Loucy (cell line): Measurements from ENCODE around the gene FBLN2.

Source experiments
- H2AFZ ChIP-seq: fragments of 200-600 bp; sonication (generic); 2 replicates; pipeline ENCODE4 v1.6.0; 2016; ENCODE audit warnings: antibody characterized with exemption, mild to moderate bottlenecking, low read length, moderate library complexity
- H3F3A ChIP-seq: fragments of 200-600 bp; 2 replicates; pipeline ENCODE4 v1.6.0; 2016; ENCODE audit warnings: antibody characterized with exemption, low read depth, mild to moderate bottlenecking
- H3K27me3 ChIP-seq: fragments of 200-600 bp; sonication (generic); 2 replicates; pipeline ENCODE4 v1.6.1; 2014; ENCODE audit warnings: low read length, mild to moderate bottlenecking; ENCODE audit not compliant: insufficient read depth, poor library complexity, severe bottlenecking
- H3K36me3 ChIP-seq: fragments of 200-600 bp; sonication (generic); 2 replicates; pipeline ENCODE4 v1.6.1; 2016; ENCODE audit warnings: low read length; ENCODE audit not compliant: insufficient read depth
- H3K4me1 ChIP-seq: fragments of 200-600 bp; sonication (generic); 2 replicates; pipeline ENCODE4 v1.5.1; 2014; ENCODE audit warnings: low read length, mild to moderate bottlenecking; ENCODE audit not compliant: insufficient read depth, poor library complexity, severe bottlenecking
- H3K4me2 ChIP-seq: fragments of 200-600 bp; sonication (generic); 2 replicates; pipeline ENCODE4 v1.6.0; 2014; ENCODE audit warnings: antibody characterized with exemption, low read length, low read depth, mild to moderate bottlenecking; ENCODE audit not compliant: poor library complexity, severe bottlenecking
- H3K4me3 ChIP-seq: fragments of 200-600 bp; sonication (generic); 2 replicates; pipeline ENCODE4 v1.5.1; 2014; ENCODE audit warnings: low read length, mild to moderate bottlenecking, mixed read lengths; ENCODE audit not compliant: poor library complexity, severe bottlenecking
- H3K79me2 ChIP-seq: fragments of 200-600 bp; sonication (generic); 2 replicates; pipeline ENCODE4 v1.6.1; 2014; ENCODE audit warnings: low read length; ENCODE audit not compliant: insufficient read depth
- H3K9ac ChIP-seq: fragments of 200-600 bp; sonication (generic); 2 replicates; pipeline ENCODE4 v1.6.0; 2014; ENCODE audit warnings: mild to moderate bottlenecking, low read depth, low read length, moderate library complexity; ENCODE audit not compliant: poor library complexity, severe bottlenecking
- H3K9me2 ChIP-seq: fragments of 200-600 bp; sonication (generic); replicated peaks from 2 replicates; pipeline ENCODE4 v1.6.1; 2016; ENCODE audit warnings: low read depth, low read length, mixed read lengths
- H3K9me3 ChIP-seq: fragments of 200-600 bp; sonication (generic); 2 replicates; pipeline ENCODE4 v1.6.1; 2014; ENCODE audit warnings: mild to moderate bottlenecking, antibody characterized with exemption, low read length, low read depth; ENCODE audit not compliant: insufficient read depth
- H4K20me1 ChIP-seq: fragments of 200-600 bp; sonication (generic); 2 replicates; pipeline ENCODE4 v1.6.0; 2014; ENCODE audit warnings: antibody characterized with exemption, low read length, mild to moderate bottlenecking; ENCODE audit not compliant: insufficient read depth, poor library complexity, severe bottlenecking
- CTCF ChIP-seq: fragments of 200-600 bp; sonication (generic); conservative IDR thresholded peaks from 2 replicates; pipeline ENCODE4 v1.5.1; 2014; ENCODE audit warnings: mild to moderate bottlenecking, antibody characterized with exemption, low read length
- EZH2phosphoT487 ChIP-seq: fragments of 200-600 bp; IDR thresholded peaks from 2 replicates; pipeline ENCODE4 v1.6.1; 2018; ENCODE audit warnings: antibody characterized with exemption, mild to moderate bottlenecking, moderate library complexity, borderline replicate concordance

FBLN2 gene

GRCh38 chr3:13676356-13677017 is 127.6 kb downstream of the FBLN2 start:
- H3K9me2 ChIP-seq: no peaks in the 10 kb centered on the region
- H3K79me2 ChIP-seq: no peaks in the 10 kb centered on the region
- H3K9ac ChIP-seq: no peak overlapping the region
- H3K4me2 ChIP-seq: no peak overlapping the region
- H4K20me1 ChIP-seq: no peaks in the 10 kb centered on the region
- H3K4me1 ChIP-seq: no peaks in the 10 kb centered on the region
- no peaks in the 10 kb centered on the region for H3K36me3 ChIP-seq
- TF ChIP-seq CTCF (no peak), EZH2phosphoT487 (no peak)
- H3K9me3 ChIP-seq: no peaks in the 10 kb centered on the region
- H3K27me3 ChIP-seq: no peaks in the 10 kb centered on the region
- H3K4me3 ChIP-seq: no peak overlapping the region
- no peak overlapping the region for H2AFZ ChIP-seq
- H3F3A ChIP-seq: no peaks in the 10 kb centered on the region

DNA sequence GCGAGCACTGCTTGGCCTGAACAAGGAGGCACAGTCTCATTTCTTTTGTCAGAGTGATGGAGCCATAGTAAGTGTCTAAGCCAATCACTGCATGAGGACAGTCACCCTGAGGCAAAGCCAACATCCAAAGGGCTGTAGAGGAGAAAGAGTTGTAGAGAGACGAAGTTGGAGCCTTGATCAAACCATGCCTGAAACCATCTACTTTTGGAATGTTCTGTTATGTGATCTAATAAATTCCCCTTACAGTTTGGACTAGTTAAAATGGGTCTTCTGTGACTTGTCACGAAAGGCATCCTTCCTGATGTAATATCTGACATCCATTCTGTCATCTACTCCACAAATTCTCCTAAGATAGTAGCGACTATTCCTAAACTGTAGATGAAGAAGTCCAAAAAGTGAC is 128.3 kb downstream of the FBLN2 start:
- Histone ChIP-seq H3K79me2 (no peaks in the 10 kb centered on the region), H3K4me1 (no peaks in the 10 kb centered on the region), H3K4me2 (no peak overlapping the region), H3K4me3 (no peak overlapping the region), H3K36me3 (no peaks in the 10 kb centered on the region), H3K27me3 (no peaks in the 10 kb centered on the region), H3F3A (no peaks in the 10 kb centered on the region), H4K20me1 (no peaks in the 10 kb centered on the region), H3K9me2 (no peaks in the 10 kb centered on the region), H2AFZ (no peak overlapping the region), H3K9me3 (no peaks in the 10 kb centered on the region), H3K9ac (no peak overlapping the region)
- TF ChIP-seq CTCF: no peak
- no peak for TF ChIP-seq EZH2phosphoT487

GRCh38 chr3:13681931-13682330 is 133.0 kb downstream of the FBLN2 start:
- H3K9ac ChIP-seq: no peak overlapping the region
- no peaks in the 10 kb centered on the region for H4K20me1 ChIP-seq
- H3K79me2 ChIP-seq: no peaks in the 10 kb centered on the region
- TF ChIP-seq CTCF (no peak), EZH2phosphoT487 (no peak)
- no peaks in the 10 kb centered on the region for H3K9me2 ChIP-seq
- H3K36me3 ChIP-seq: no peaks in the 10 kb centered on the region
- H2AFZ ChIP-seq: no peak overlapping the region
- no peaks in the 10 kb centered on the region for H3K27me3 ChIP-seq
- H3K4me2 ChIP-seq: no peak overlapping the region
- no peaks in the 10 kb centered on the region for H3F3A ChIP-seq
- H3K9me3 ChIP-seq: no peaks in the 10 kb centered on the region
- H3K4me1 ChIP-seq: no peaks in the 10 kb centered on the region
- no peak overlapping the region for H3K4me3 ChIP-seq
